Measurements from ENCODE around the gene TFE3. TPM values are rescaled to one million over a fixed set of nuclear protein-coding genes. Genes with fewer than 3 reads are reported as not detected.

The TFE3 gene
- total RNA-seq: 100 to 1,000 TPM in 3 of 4 donors, 10 to 100 TPM in 1; 68.4 to 160 (median 118) TPM

DNA sequence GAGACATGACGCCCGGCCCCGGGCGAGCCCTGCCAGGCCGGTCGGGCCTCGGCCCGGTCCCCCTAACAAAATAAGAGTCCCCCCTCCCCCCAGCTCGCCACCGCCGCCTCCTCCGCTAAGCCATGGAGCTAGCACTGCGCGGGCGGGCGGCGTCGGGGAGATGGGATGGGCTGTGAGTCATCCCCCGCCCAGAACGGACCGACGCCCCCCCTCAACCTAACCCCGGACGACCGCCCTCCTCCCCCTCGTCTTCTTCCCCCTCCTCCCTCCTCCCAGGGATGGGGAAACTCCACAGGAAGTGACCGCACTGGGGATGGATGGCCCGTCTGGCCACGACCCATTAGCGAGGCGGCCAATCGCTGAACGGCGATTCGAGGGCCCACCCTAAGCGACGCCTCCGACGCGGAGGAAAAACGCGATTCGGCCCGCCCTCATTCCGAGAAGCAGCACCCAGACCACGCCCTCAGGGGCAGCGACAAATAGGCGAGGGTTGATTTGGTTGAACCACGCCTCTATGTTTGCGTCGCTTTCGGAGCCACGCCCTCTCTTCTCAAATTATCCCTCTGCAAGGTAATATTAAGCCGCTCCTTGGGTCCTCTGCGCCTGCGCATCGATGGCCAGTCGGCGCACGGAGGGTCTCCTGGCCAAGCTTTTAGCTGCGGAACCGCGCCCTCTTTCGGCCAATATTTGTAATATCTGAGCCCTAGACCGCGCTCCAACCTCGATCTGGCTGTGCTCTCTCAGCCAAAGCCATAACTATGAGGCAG is at the start of gene TFE3:
Gene TFE3 (minus strand): TSS at position 138 of the 767 bp plus-strand sequence. CDS start 131 bp downstream, at position 7.
- DNase-seq: peak; percentile 99
- peak in 1 of 2 donors; percentile 63 for TF ChIP-seq POLR2A (IDR thresholded peaks at IDR 0.05)
- peak; percentile 15 to 74 (median 54) for TF ChIP-seq CTCF (IDR thresholded peaks at IDR 0.05)
- H3K9me3 ChIP-seq: no peaks in the 10 kb centered on the region
- 0% methylated on average over 1 to 2 of the region's 67 CpGs for WGBS, 2 donors
- no peaks in the 10 kb centered on the region for H3K27me3 ChIP-seq
- peaks cover 5 to 7% of the 10 kb centered on the region in 2 donors for H3K36me3 ChIP-seq
- intact Hi-C loops (cut with DNase I): no loop called here
- peak within 1 kb of the TSS; percentile 65 to 78 (median 68) for H3K4me3 ChIP-seq (replicated peaks in 1 of 3)
- H3K4me1 ChIP-seq: peaks cover 9 to 18% of the 10 kb centered on the region in 2 donors
- peak within 1 kb of the TSS; percentile 96 to 98 (median 97) for H3K27ac ChIP-seq

- intact Hi-C loops (cut with DNase I): no loop called here
- 80 to 84% methylated on average over 4 of the region's 4 CpGs for WGBS, 2 donors
- TF ChIP-seq POLR2A (IDR thresholded peaks at IDR 0.05): no peak
- no peak for TF ChIP-seq CTCF (IDR thresholded peaks at IDR 0.05)
Measured at GRCh38 chrX:49089553-49089952, 46.4 kb upstream of the TFE3 start.

GRCh38 chrX:49082271-49082871 is 39.2 kb upstream of the TFE3 start:
- WGBS, 2 donors: 86 to 87% methylated on average over 4 of the region's 4 CpGs
- intact Hi-C loops (cut with DNase I): no loop called here
- H3K4me3 ChIP-seq (replicated peaks in 1 of 3): no peak overlapping the region
- DNase-seq: no peak
- no peaks in the 10 kb centered on the region for H3K27me3 ChIP-seq
- H3K9me3 ChIP-seq: no peaks in the 10 kb centered on the region
- TF ChIP-seq CTCF (IDR thresholded peaks at IDR 0.05): no peak
- no peak for TF ChIP-seq POLR2A (IDR thresholded peaks at IDR 0.05)
- H3K27ac ChIP-seq: no peak overlapping the region
- no peaks in the 10 kb centered on the region for H3K36me3 ChIP-seq
- H3K4me1 ChIP-seq: no peaks in the 10 kb centered on the region

More at GRCh38 chrX:49089553-49089952, 46.4 kb upstream of the TFE3 start:
- Histone ChIP-seq H3K36me3 (no peaks in the 10 kb centered on the region), H3K4me1 (no peaks in the 10 kb centered on the region), H3K9me3 (no peaks in the 10 kb centered on the region), H3K27ac (no peak overlapping the region), H3K4me3 (replicated peaks in 1 of 3) (no peak overlapping the region), H3K27me3 (no peaks in the 10 kb centered on the region)
- no peak for DNase-seq

- 0 to 6% methylated on average over 6 of the region's 55 CpGs for WGBS, 2 donors
- peak within 1 kb of the TSS; percentile 20 to 65 (median 56) for H3K4me3 ChIP-seq (replicated peaks in 1 of 3)
- peak; percentile 69 to 75 for DNase-seq
- peak within 1 kb of the TSS; percentile 65 to 93 (median 84) for H3K27ac ChIP-seq
- no peaks in the 10 kb centered on the region for H3K9me3 ChIP-seq
- H3K4me1 ChIP-seq: no peaks in the 10 kb centered on the region
- TF ChIP-seq POLR2A (IDR thresholded peaks at IDR 0.05) (peak in 1 of 2 donors; percentile 72), CTCF (IDR thresholded peaks at IDR 0.05) (no peak)
- no peaks in the 10 kb centered on the region for H3K36me3 ChIP-seq
- H3K27me3 ChIP-seq: no peaks in the 10 kb centered on the region
- intact Hi-C loops (cut with DNase I): no loop called here
Measured at GRCh38 chrX:49079489-49080428, 36.6 kb upstream of the TFE3 start, which contains the start of gene WDR45. WDR45 (minus strand) TSS chrX:49079887; CDS start chrX:49078095, 1,792 bp downstream.

All from thyroid gland (tissue), 4 donors.